Ovary (tissue), 3 donors: ENCODE results near the gene OTUD4.

ENCODE experiments used
- CTCF ChIP-seq, 3 donors: fragments of 450-650 bp in 2 of 3; fragments of 200-600 bp in 1 of 3; IDR thresholded peaks; one replicate each; pipeline versions ENCODE4 v1.5.1 to v1.8.0; 2016 to 2022; ENCODE audit warnings: antibody characterized with exemption in 3 of 3, mild to moderate bottlenecking in 1 of 3
- EP300 ChIP-seq: sonication (generic); formaldehyde crosslinking; IDR thresholded peaks from one replicate; pipeline ENCODE4 v1.6.1; 2017; ENCODE audit warnings: antibody characterized with exemption
- POLR2A ChIP-seq: fragments of 450-650 bp; IDR thresholded peaks from one replicate; pipeline ENCODE4 v1.6.1; 2017; ENCODE audit warnings: antibody characterized with exemption, mild to moderate bottlenecking, moderate library complexity
- donor health status: DM: no; HTN: no; CAD: no.

DNA sequence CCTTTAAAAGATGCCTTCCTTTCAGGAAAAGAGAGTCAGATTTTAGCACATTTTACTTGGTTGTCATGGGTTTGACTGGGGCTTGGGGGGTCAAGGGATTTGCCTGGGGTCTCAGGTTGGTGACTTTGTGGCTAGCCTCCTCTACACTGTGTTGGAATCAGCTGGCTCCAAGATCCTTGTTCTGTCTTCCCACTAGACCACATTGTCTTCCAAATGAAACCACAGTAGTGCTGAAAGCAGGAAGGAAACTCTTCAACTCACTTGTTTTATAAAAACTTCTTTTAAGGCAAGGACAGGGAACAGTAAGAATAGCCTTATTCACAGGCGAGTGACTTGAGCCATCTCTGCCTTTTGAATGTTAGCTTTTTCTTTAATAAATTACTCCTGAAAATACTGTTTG, 37.0 kb upstream of the OTUD4 start:
- no peak for TF ChIP-seq CTCF (IDR thresholded peaks at IDR 0.05)
- TF ChIP-seq POLR2A = no peak
- TF ChIP-seq EP300 = no peak
